Muscle of back (tissue), 11 donors: Measurements from ENCODE around the gene RPL22. TPM values are rescaled to one million over a fixed set of nuclear protein-coding genes. Genes with fewer than 3 reads are reported as not detected.

Experiments used
- DNase-seq, 3 donors: peaks; one replicate each; pipeline versions ENCODE4 v3.0.0 to v3.0.0-alpha.2; 2013
- polyA plus RNA-seq, 10 donors: library from polyadenylated mRNA; unstranded; fragments of 120-200 nt; gene quantifications; one replicate each; pipeline ENCODE4 v1.2.1, GENCODE V29; 2013; ENCODE audit not compliant: insufficient read length in 10 of 10

RPL22 gene
- polyA plus RNA-seq, 10 donors = 567 to 780 (median 631) TPM

- DNase-seq = no peak
These were observed 7.9 kb upstream of the RPL22 start for GRCh38 chr1:6207075-6207885.

DNA sequence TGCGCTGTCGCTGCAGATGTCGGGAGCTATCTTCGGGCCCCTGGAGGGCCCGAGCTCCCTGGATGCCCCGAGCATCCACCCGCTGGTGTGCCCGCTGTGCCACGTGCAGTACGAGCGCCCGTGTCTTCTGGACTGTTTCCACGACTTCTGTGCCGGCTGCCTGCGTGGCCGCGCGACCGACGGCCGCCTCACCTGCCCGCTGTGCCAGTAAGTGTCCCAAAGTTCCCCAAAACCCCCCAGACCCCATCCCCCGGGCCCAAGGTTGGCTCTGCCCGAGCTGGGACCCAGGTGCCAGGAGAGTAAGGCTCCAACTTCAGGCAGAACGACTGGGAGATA, 7.1 kb upstream of the RPL22 start:
- DNase-seq = no peak

DNA sequence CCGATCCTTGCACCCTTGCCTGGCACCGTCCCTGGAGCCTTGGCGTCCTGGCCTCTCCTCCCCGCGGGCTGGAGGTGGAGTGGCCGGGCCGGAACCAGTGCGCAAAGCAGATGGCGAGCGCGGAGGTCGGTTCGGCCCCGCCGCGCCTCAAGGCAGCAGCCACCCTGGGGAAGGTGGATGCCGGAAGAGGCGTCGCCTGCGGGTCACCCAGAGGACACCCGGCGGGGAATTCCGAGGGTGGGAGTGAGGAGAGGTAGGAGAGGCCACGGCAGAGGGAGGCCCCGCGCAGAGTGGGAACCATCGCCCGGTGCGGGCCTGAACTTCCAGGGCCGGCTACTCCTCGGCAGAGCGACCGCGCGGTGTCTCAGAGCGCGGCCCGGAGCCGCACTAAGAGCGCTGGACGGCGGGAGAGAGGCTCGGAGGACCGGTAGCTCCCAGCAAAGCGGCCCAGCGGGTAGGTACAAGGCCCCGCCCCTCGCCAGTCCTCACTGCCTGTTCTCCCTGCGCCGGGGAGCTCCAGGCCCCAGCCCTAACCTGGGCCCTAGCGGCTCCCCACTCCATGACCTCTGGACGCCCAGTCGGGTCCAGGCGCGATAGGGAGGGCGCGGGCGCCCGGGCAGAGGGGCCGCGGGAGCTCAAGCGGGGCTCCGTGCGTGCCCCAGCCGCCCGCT, 6.6 kb upstream of the RPL22 start, which contains the start of gene RNF207:
Gene RNF207 (plus strand): TSS at position 271 of the 671 bp plus-strand sequence. CDS start 417 bp downstream, outside the sequence.
- DNase-seq = peak; percentile 49 to 86 (median 77)

DNA sequence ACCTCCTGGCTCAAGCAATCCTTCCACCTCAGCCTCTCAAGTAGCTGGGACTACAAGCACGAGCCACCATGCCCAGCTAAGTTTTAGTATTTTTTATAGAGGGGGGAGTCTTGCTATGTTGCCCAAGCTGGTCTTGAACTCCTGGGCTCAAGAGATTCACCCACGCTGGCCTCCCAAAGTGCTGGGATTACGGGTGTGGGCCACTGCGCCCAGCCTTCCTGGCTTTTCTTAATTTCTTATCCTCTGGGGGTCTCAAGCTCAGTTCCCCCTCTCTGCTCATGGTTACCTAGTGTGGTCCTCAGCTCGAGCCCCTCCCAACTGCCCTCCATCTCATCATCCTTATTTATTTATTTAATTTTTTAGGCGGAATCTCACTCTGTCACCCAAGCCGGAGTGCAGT, 2.9 kb upstream of the RPL22 start:
- no peak for DNase-seq

GRCh38 chr1:6200188-6200809, 904 bp upstream of the RPL22 start:
- peak in 1 of 3 donors; percentile 51 for DNase-seq

DNA sequence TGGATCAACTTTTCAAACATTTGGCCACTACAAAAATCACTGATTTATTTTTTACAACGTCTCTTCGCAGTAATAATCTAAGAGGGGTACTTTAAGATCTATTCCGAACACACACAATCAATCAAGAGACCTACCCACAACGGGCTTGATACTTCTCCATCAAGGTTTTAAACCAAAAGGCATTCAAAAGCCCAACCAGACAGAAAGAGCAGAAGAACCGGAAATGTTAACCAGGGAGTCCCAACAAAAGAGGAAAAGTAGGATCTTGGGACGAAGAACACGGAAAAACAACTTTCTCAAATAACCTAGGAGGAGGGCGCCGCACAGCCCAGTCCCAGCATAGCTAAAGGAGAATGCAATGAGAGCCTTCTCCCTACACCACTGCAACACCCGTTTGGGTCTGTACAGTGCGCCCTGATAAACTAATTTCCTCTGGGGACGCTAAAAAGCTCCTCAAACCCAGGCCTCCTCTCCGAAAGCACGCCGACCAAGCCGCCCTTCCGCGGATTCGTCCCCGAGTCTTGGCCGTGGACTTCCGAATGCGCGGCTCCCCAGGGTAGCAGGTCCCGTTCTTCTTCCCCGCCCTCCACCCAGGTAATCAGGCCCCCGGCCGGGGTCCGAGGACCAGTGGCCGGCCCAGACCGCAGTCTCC, 623 bp downstream of the RPL22 start:
- DNase-seq = no peak

- no peak for DNase-seq
These were observed 1.5 kb downstream of the RPL22 start for GRCh38 chr1:6197746-6198427.

GRCh38 chr1:6191968-6192367, 7.4 kb downstream of the RPL22 start:
- DNase-seq = no peak

DNA sequence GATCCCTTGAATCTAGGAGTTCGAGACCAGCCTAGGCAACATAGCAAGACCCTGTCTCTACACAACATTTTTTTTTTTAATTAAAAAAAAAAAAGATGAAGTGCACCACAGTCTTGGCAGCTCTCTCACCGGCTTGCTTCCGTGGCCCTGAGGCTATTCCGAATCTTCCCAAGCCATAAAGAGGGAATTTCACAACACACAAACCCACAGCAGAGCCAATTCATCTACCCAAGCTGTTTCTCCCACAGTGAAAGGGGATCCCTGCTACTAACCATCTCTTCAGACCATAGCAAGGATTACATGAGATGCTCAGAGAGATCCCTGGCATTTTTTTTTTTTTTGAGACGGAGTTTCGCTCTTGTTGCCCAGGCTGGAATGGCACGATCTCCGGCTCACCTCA, 10.9 kb downstream of the RPL22 start:
- no peak for DNase-seq

DNA sequence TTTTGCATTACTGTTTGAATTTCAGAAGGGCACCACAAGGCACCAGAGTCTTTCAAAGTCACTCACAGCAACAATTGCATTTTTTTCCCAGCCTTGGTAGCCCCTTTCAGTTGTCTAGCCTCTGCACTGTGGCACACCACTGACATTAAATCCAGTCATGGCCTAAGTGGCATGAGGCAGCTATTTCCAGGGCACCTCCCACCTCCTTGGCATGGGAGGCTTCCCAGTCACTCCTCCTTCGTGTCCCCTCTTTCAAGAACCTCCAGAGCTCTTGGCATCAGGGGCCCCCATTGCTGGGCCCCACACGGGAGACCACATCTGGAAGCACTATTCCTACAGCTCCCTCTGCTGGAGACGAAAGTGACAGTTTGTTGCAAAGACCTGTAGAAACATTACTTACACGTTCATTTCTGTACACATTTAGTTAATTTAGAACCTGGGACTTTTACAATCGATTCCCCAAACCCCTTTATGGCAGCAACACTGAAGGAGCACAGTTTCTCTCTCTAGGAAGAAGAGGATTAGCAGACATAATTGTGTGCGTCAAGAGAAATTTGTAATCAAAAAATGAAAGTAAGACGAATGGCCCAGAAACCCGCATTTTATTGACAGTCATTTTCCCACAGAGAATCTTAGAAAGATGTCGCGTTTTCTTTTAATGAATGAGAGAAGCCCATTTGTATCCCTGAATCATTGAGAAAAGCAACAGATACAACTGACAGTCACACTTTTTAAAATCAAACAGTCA, 13.6 kb downstream of the RPL22 start:
- DNase-seq = peak in 1 of 3 donors; percentile 22

- DNase-seq = peak in 1 of 3 donors; percentile 56
These were observed 14.2 kb downstream of the RPL22 start for GRCh38 chr1:6185151-6185550.

DNA sequence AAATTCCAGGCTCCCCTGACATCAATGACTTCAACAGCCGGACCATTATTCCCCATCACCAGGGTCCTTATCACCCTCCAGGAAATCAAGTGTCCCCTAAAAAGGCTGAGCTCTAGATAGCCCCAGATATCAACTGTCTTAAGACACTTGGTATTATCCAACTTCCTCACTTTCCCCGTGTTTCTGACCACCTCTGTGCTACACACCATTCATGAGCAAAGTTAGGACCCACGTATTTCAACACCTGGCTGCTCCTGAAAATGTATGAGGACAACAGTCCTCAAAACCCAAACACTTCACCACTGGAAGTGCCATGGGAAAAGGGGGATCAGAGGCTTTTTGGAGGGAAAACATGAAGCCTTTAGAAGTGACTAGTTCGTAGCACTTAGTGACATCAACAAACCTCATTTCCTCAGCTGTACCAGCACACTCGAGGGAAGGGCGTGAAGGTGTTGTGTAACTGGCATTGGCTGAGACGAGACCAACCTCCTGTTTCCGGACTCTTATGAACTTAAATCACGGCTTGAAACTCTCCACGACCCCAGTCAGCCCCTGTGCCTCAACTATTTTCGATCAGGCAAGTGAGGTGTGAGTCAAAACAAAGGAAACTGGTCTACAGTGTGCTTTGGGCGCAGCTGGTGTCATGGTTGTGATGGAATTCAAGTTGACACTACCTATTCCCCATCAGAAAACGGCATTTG, 15.2 kb downstream of the RPL22 start:
- DNase-seq = no peak

- DNase-seq = no peak
These were observed 15.8 kb downstream of the RPL22 start for GRCh38 chr1:6183520-6183989.

DNA sequence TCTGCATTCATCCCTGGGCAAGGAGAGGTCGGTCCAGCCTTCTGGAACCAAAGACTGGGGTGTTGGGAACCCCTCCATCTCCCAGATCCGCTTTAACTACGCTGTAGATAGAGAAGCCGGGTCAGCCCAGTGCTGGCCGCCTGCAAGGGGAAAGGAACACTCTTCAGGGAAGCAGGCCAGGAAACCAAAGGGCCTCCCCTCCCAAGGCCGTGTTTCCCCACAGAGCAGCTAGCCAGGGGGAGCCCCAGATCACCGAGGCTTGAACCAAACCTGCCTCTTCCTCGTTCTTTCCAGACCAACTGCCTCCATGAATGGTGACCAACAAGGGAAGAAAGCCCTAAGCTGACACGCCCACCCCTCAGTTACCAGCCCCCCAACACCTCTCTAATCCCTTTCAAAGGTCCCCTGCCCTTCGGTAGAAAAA, 18.0 kb downstream of the RPL22 start:
- peak in 1 of 3 donors; percentile 40 for DNase-seq

DNA sequence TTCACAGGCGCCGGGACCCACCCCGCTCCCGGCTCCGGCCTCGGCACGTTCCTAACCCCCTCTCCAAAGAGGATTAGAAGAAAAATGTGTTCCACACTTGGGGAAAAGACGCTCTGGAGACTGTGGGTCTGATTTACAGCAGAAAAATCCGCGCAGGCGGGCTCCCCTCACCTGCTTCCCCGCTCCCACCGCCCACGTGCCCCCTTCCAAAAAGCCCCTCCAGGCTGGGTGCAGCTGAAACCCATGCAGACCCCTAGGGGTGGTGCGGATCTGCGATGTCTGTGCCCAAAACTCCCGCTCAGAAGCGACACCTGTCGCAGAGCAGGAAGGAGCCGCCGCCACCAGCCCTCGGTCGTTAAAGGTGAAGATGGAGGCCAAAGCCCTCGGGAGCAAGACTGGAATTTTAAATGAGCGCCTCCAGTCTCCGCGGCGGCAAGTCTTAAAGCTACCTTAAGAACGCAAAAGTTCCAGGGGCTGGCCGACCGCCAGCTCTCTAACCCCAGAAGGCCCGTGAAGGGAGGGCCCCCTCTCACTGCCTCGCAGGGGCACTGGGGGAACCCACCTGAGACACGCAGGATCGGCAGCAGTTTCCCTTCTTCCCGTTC, 18.6 kb downstream of the RPL22 start:
- DNase-seq = peak in 1 of 3 donors; percentile 23

DNA sequence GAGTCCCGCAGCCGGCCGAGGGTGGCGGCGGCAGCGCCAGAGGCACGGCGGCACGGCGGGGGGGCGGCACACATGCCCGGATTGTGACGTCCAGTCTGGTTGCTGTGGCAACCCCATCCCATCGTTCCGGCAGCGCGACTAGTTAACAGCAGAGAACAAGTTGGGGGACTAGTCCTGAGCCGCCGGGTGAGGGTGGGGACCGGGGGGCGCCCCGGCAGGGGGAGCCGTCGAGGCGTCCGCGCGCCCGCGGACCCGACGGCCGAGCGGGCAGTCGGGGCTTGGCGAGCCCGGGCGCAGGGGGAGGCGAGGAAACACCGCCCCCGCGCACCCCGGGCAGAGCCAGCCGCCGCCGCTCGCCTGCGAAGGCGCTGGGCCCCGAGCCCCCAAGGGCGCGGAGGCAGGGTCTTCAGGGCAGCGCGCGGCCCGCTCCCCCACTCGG, 19.1 kb downstream of the RPL22 start, which contains the start of gene CHD5:
Gene CHD5 (minus strand): TSS at position 54 of the 439 bp plus-strand sequence. CDS start 298 bp downstream, outside the sequence.
- DNase-seq = no peak

DNA sequence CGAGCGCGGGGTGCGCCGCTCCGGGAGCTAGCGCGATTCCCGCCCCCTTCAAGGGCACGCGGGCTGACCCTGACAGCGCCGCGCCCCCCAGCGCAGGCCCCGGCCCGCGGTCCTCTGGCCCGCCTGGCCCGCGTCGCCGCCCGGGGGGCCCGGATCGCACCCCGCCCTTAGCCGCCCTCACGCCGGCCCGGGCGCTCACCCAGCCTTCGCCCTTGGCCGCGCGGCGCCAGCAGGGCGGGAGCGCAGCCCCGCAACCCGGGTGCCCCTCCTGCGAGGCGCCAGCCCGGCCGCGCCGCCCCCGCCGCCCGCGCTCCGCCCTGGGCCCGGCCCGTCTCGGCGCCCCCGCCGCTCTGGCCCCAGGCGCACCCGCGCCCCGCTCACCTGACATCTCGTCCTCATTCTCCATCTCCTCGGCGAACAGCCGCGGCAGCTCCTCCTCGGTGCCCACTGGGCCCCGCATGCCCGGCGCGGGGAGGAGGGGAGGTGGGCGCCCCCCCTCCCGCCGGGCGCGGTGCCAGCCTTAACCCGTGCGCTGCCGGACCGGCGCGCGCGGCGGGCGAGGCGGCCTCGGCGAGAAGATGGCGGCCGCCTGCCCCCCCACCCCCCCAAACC, 19.7 kb downstream of the RPL22 start:
- DNase-seq = no peak

DNA sequence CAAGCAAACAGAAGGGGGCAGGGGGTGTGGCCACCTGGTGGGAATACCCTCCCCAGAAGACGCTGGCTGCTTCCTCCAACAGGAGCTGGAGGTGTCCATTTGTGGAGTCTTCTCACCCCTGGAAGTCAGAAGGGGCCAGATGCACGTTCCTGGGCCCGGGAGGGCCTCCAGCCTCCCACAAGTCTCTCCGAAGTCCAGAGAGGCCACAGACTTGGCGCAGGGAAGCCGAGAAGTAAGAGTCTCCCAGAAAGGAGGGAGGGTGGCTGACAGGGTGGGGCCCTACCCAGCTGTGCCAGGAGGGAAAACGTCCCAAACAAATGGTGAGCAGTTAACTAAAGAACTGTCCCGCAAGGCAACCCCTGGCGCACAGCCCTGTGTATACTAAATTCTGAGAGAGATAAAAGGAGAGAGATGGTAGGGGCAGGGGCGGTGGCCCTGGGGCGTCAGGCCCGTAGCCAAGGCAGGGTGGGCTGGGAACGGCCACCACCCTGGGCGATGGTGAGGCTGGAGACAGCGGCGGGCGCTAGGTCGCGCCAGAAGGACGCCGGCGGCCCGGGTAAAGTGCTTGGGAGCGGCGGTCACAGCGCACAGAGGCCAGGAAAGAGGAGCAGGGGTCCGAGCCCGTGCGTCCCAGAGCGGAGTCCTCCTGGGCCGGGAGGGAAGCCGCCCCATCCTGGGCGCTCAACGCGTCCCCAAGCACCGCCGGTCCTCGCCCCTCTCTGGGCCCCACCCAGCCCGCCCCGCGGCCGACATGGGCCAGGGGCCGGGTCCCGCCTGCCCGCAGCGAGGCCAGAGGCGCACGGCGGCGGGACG, 20.4 kb downstream of the RPL22 start:
- DNase-seq = no peak
